Mesenchymal stem cell (in vitro differentiated cells and primary cell): ENCODE data around the gene FAM114A1.
A peak's percentile ranks its signal among the peaks of the same experiment; 100 is the strongest.

Experiments used
- DNase-seq: peaks from one replicate; pipeline ENCODE4 v3.0.0-alpha.2; 2013
- H2AFZ ChIP-seq: one replicate; pipeline ENCODE4 v1.6.1; 2013; ENCODE audit warnings: low read depth, mild to moderate bottlenecking, control low read depth, inconsistent platforms, low read length, moderate library complexity
- H2AK5ac ChIP-seq: 2 replicates; pipeline ENCODE4 v1.6.1; 2013; ENCODE audit warnings: low read length, moderate library complexity, mild to moderate bottlenecking, inconsistent platforms; ENCODE audit not compliant: severe bottlenecking
- H2BK120ac ChIP-seq: one replicate; pipeline ENCODE4 v1.6.1; 2013; ENCODE audit warnings: low read depth, mild to moderate bottlenecking, inconsistent platforms, low read length, moderate library complexity
- H2BK12ac ChIP-seq, 2 experiments: one replicate each; pipeline ENCODE4 v1.6.1; 2013; ENCODE audit warnings: inconsistent platforms in 2 of 2, low read length in 2 of 2, mild to moderate bottlenecking in 2 of 2, moderate library complexity in 2 of 2, control low read depth in 1 of 2
- H2BK15ac ChIP-seq: one replicate; pipeline ENCODE4 v1.6.1; 2013; ENCODE audit warnings: mild to moderate bottlenecking, low read depth, inconsistent platforms; ENCODE audit not compliant: poor library complexity, severe bottlenecking
- H2BK5ac ChIP-seq: 2 replicates; pipeline ENCODE4 v1.6.1; 2013; ENCODE audit warnings: low read depth, mild to moderate bottlenecking, low read length, control low read depth, inconsistent platforms; ENCODE audit not compliant: poor library complexity, severe bottlenecking
- H3K14ac ChIP-seq, 2 experiments: one replicate each; pipeline ENCODE4 v1.6.1; 2013; ENCODE audit warnings: inconsistent platforms in 2 of 2, low read length in 2 of 2, control low read depth in 1 of 2, mild to moderate bottlenecking in 1 of 2, moderate library complexity in 1 of 2
- H3K18ac ChIP-seq, 2 experiments: one replicate each; pipeline ENCODE4 v1.6.1; 2013; ENCODE audit warnings: inconsistent platforms in 2 of 2, low read length in 2 of 2, control low read depth in 1 of 2, low read depth in 1 of 2, mild to moderate bottlenecking in 1 of 2
- H3K23ac ChIP-seq, 2 experiments: one replicate each; pipeline ENCODE4 v1.6.1; 2013; ENCODE audit warnings: inconsistent platforms in 2 of 2, low read length in 2 of 2, mild to moderate bottlenecking in 2 of 2, moderate library complexity in 2 of 2, control low read depth in 1 of 2
- H3K27ac ChIP-seq: 2 replicates; pipeline ENCODE4 v1.5.1; 2013; ENCODE audit warnings: mild to moderate bottlenecking, moderate library complexity, low read length, control low read depth, inconsistent platforms; ENCODE audit not compliant: poor library complexity, severe bottlenecking
- H3K27me3 ChIP-seq, 2 experiments: 2 replicates each; pipeline versions ENCODE4 v1.6.1 to v1.7.0; 2013; ENCODE audit warnings: low read length in 2 of 2, mild to moderate bottlenecking in 2 of 2, moderate library complexity in 2 of 2, control low read depth in 1 of 2, inconsistent platforms in 1 of 2; ENCODE audit not compliant: control insufficient read depth in 1 of 2, insufficient read depth in 1 of 2
- H3K36me3 ChIP-seq, 2 experiments: 2 replicates each; pipeline versions ENCODE4 v1.6.1 to v1.7.0; 2013; ENCODE audit warnings: low read length in 2 of 2, control low read depth in 1 of 2, inconsistent platforms in 1 of 2, low read depth in 1 of 2, mild to moderate bottlenecking in 1 of 2; ENCODE audit not compliant: insufficient read depth in 2 of 2, control insufficient read depth in 1 of 2
- H3K4ac ChIP-seq, 2 experiments: one replicate each; pipeline ENCODE4 v1.6.1; 2013; ENCODE audit warnings: inconsistent platforms in 2 of 2, low read length in 2 of 2, mild to moderate bottlenecking in 2 of 2, moderate library complexity in 2 of 2, control low read depth in 1 of 2, low read depth in 1 of 2
- H3K4me1 ChIP-seq: 2 replicates; pipeline ENCODE4 v1.6.1; 2013; ENCODE audit warnings: low read depth, low read length, control low read depth; ENCODE audit not compliant: control insufficient read depth, insufficient read depth
- H3K4me2 ChIP-seq: 2 replicates; pipeline ENCODE4 v1.6.1; 2013; ENCODE audit warnings: low read length, mild to moderate bottlenecking, inconsistent platforms; ENCODE audit not compliant: poor library complexity, severe bottlenecking
- H3K4me3 ChIP-seq, 2 experiments: 2 replicates each; pipeline versions ENCODE4 v1.5.1 to v1.7.0; 2013; ENCODE audit warnings: low read length in 2 of 2, mild to moderate bottlenecking in 2 of 2, control low read depth in 1 of 2, low read depth in 1 of 2; ENCODE audit not compliant: insufficient read depth in 1 of 2
- H3K79me1 ChIP-seq: replicated peaks from 2 replicates; pipeline ENCODE4 v1.6.1; 2013; ENCODE audit warnings: mild to moderate bottlenecking, control low read depth, low read length, inconsistent platforms; ENCODE audit not compliant: poor library complexity, severe bottlenecking
- H3K9ac ChIP-seq: 2 replicates; pipeline ENCODE4 v1.7.0; 2013; ENCODE audit warnings: mild to moderate bottlenecking, low read length, moderate library complexity
- H3K9me3 ChIP-seq: 2 replicates; pipeline ENCODE4 v1.7.0; 2013; ENCODE audit warnings: mild to moderate bottlenecking, low read length; ENCODE audit not compliant: control insufficient read depth
- H4K8ac ChIP-seq: one replicate; pipeline ENCODE4 v1.6.1; 2013; ENCODE audit warnings: inconsistent platforms, mild to moderate bottlenecking, low read length, moderate library complexity
- H4K91ac ChIP-seq: one replicate; pipeline ENCODE4 v1.6.1; 2013; ENCODE audit warnings: mild to moderate bottlenecking, low read length, inconsistent platforms
- WGBS: methylation state at CpG from one replicate; pipeline ENCODE4 v1.1.7; 2013; ENCODE audit warnings: mixed read lengths; 5-methylcytosine and 5-hydroxymethylcytosine counted together

Gene FAM114A1

DNA sequence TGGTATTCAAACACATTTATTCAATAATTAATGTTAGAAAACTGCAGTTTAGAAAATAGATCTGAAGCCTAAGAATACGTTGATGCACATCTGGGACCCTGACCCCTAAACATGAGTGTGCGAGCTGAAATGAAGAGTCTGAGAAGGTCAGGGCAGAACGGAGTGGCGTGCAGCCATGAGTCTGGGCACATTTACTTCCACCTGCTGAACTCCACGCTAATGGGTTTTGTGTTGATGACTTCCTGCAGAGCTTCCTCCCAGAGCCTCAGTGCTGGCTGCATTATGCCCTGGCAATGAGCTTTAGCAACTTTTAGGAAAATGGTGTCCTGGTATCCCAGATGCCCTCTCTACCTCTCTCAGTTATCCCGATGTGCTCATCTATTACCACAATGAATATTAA lies 53.1 kb downstream of the FAM114A1 start:
- Histone ChIP-seq H2AFZ (no peak overlapping the region), H2BK120ac (no peak overlapping the region), H2BK15ac (no peak overlapping the region), H4K8ac (no peak overlapping the region), H3K27ac (peak overlapping the region; percentile 54), H4K91ac (no peak overlapping the region), H3K4ac (no peak overlapping the region), H2BK5ac (peak overlapping the region; percentile 36), H3K79me1 (peaks cover 17% of the 10 kb centered on the region), H2AK5ac (peak overlapping the region; percentile 81), H2BK12ac (no peak overlapping the region), H3K4me1 (peaks cover 13% of the 10 kb centered on the region), H3K9me3 (no peaks in the 10 kb centered on the region), H3K36me3 (peaks cover 35 to 94% of the 10 kb centered on the region in 2 experiments), H3K9ac (no peak overlapping the region), H3K4me3 (no peak overlapping the region), H3K4me2 (no peak overlapping the region), H3K23ac (no peak overlapping the region), H3K14ac (peak overlapping the region in 1 of 2 experiments; percentile 59), H3K18ac (no peak overlapping the region), H3K27me3 (no peaks in the 10 kb centered on the region)
- DNase-seq: no peak
- WGBS: 95% methylated on average over 6 of the region's 6 CpGs

DNA sequence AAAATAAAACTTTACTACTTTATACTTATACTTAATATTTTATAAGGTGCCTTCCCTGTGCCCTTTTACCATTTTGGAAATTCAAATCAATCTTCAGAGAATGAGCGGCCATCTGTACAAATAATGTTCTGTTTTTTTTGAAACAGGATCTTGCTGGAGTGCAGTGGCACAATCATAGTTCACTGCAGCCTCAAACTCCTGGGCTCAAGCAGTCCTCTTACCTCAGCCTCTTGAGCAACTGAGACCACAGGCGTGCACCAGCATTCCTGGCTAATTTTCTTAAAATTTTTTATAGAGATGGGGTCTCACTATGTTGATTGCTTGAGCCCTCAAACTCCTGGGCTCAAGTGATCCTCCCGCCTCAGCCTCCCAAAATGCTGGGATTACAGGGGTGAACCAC lies 53.5 kb downstream of the FAM114A1 start:
- Histone ChIP-seq H3K4me1 (peaks cover 13% of the 10 kb centered on the region), H2BK120ac (no peak overlapping the region), H3K27me3 (no peaks in the 10 kb centered on the region), H3K27ac (peak overlapping the region; percentile 54), H3K4me3 (no peak overlapping the region), H2BK15ac (no peak overlapping the region), H3K4ac (no peak overlapping the region), H3K4me2 (no peak overlapping the region), H4K8ac (no peak overlapping the region), H3K18ac (no peak overlapping the region), H3K9ac (no peak overlapping the region), H3K23ac (no peak overlapping the region), H4K91ac (no peak overlapping the region), H3K36me3 (peaks cover 34 to 94% of the 10 kb centered on the region in 2 experiments), H3K9me3 (no peaks in the 10 kb centered on the region), H3K14ac (no peak overlapping the region), H2AFZ (no peak overlapping the region), H3K79me1 (peaks cover 17% of the 10 kb centered on the region), H2BK12ac (no peak overlapping the region), H2BK5ac (no peak overlapping the region), H2AK5ac (no peak overlapping the region)
- no peak for DNase-seq
- WGBS: 98% methylated on average over 3 of the region's 3 CpGs

DNA sequence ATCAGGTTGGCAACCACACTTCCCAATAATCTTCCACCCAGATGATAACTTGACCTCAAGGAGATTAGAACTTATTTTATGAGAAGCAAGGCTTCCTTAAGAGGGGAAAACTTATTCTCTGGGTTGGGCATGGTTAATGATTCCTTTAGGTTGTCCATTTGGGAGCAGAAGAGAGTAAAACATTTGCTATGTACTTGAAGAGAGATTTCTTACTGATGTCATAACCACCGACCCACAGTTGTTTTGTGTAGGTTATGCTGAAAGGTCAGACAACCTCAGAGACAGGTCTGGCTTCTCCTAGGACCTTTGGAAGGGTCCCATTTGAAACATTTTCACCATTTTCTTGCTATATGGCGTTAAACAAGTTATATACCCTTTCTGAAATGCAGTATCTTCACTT lies 56.1 kb downstream of the FAM114A1 start:
- DNase-seq: no peak
- Histone ChIP-seq H3K27ac (peak overlapping the region; percentile 78), H3K9me3 (no peaks in the 10 kb centered on the region), H3K27me3 (no peaks in the 10 kb centered on the region), H2AFZ (no peak overlapping the region), H3K4me1 (peaks cover 13% of the 10 kb centered on the region), H3K14ac (no peak overlapping the region), H2BK12ac (no peak overlapping the region), H2AK5ac (no peak overlapping the region), H3K23ac (no peak overlapping the region), H3K4ac (no peak overlapping the region), H2BK120ac (no peak overlapping the region), H3K9ac (no peak overlapping the region), H4K91ac (no peak overlapping the region), H3K4me3 (no peak overlapping the region), H3K4me2 (no peak overlapping the region), H3K36me3 (peaks cover 39 to 96% of the 10 kb centered on the region in 2 experiments), H2BK5ac (no peak overlapping the region), H2BK15ac (no peak overlapping the region), H3K79me1 (peaks cover 30% of the 10 kb centered on the region), H4K8ac (no peak overlapping the region), H3K18ac (no peak overlapping the region)
- 85% methylated on average over 1 of the region's 2 CpGs for WGBS

- no peak for DNase-seq
- Histone ChIP-seq H3K4me1 (peaks cover 13% of the 10 kb centered on the region), H3K23ac (no peak overlapping the region), H2BK5ac (no peak overlapping the region), H3K4ac (no peak overlapping the region), H3K4me3 (no peak overlapping the region), H3K14ac (no peak overlapping the region), H3K79me1 (peaks cover 27% of the 10 kb centered on the region), H3K36me3 (peaks cover 36 to 96% of the 10 kb centered on the region in 2 experiments), H4K8ac (no peak overlapping the region), H3K18ac (no peak overlapping the region), H2BK15ac (no peak overlapping the region), H2BK12ac (no peak overlapping the region), H3K9ac (no peak overlapping the region), H3K27me3 (no peaks in the 10 kb centered on the region), H3K4me2 (no peak overlapping the region), H3K27ac (peak overlapping the region; percentile 76), H4K91ac (no peak overlapping the region), H2AK5ac (no peak overlapping the region), H3K9me3 (no peaks in the 10 kb centered on the region), H2BK120ac (no peak overlapping the region), H2AFZ (no peak overlapping the region)
- WGBS: 95% methylated on average over 5 of the region's 5 CpGs
These were observed 56.7 kb downstream of the FAM114A1 start for GRCh38 chr4:38924353-38924752.
